HG03521 (cell line): ENCODE results near the gene LRCOL1.
"Not testable (repeated sequence)": the region's sequence is repeated elsewhere in the genome, so short reads cannot be mapped to it uniquely, and the experiment has no call there.

Source experiments
- ATAC-seq: cut with Tn5 transposase; IDR thresholded peaks from one replicate; pipeline ENCODE4 v1.9.1; 2021; ENCODE audit warnings: mild to moderate bottlenecking, moderate library complexity; ENCODE audit not compliant: unreplicated experiment

LRCOL1 gene

DNA sequence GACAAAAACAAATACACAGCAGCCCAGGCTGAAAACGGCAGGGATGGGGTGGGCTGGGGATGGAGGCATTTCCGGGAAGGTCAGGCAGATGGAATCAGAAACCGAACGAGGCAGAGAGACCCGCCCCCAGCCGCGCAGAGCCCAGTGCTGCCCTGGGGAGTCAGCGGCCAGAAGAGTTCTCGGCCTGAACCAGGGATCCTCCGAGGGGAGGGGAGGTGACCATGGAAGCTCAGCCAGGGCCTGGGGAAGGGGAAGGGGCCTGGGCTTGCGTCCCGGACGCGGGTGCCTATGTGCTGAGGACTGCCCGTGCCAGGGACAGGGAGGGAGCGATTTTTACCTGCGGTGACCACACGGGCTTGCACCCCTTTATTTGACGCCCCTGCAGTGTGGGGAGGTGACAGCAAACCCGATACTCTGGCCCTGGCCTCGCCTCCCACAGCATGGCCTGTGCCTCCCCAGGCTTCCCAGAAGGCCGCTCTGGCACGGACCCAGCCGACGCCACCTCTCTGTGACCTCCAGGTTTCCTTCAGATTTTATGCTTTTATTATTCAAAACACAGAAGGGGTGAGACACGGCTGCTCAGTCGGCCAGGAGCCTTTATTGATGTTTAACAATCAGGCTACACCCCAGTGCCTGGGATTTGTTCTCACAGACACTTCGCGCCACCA lies 7.7 kb downstream of the LRCOL1 start:
- no peak for ATAC-seq

DNA sequence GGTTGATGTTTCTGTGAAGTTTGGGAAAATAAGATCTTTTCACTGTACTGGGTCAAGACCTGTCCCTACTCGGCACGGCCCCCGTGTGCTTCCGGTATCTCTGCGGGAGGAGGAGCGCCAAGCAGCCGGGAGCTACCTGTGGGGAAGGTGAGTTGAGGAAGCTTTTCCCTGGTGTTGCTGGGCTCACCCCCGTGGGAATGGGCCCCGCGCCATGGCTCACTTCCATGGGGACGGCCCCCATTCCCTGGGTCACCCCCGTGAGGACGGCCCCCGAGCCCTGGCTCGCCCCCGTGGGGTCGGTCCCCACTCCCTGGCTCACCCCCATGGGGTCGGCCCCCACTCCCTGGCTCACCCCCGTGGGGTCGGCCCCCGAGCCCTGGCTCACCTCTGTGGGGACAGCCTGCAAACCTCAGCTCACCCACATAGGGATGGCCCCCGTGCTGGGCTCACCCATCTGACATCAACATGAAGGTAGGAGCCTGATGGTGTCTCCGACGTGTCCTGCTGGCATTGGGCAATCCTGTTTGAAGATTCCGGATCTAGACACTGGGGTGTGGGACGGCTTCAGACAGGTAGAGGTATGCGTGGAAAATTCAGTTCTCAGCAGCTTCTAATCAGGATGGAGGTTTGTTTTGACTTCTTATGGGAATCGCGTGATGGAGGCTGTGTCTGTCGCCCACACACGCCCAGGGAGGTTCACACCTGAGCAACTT lies 9.1 kb downstream of the LRCOL1 start:
- no peak for ATAC-seq

DNA sequence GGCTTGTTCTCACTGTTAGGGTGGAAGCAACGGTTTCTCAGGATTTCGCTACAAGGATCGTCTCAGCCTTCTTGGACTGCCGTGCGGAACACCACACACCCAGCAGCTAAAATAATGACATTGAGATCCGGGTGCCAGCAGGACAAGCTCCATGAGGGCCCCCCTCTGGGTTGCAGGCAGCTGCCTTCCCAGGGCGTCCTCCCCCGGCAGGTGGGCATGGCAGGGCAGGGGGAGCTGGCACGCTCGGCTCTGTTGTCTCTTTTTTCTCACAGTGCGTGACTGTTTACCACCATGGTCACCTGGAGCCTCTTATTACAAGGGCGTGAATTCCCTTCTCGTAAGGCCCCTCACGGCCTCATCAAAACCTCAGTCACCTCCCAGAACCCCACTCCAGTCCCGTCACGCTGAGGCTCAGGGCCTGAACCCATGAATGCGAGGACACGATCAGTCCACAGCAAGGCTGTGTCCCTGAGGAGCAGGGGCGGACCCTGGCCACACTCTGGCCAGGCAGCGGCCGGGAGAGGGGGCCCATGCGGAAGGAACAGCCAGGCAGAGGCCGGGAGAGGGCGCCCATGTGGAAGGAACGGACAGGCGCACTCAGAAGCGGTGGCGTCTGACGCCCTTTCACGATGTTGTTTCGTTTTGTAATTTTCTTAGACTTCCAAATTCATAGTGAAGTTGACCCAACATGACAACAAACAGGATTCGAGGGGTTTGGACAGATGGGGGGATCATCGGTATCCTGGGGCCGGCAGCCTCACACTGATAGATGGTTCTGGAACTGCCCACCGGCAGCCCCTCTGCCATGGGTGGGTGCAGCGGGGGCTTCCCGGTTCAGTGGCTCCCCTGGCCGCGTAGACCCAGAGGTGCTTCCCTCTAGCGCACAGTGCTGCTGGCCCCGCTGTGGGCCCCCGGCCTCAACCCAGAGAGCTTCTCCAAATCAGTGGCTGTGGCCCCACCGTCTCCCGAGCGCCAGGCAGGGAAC lies 10.0 kb downstream of the LRCOL1 start:
- no peak for ATAC-seq

DNA sequence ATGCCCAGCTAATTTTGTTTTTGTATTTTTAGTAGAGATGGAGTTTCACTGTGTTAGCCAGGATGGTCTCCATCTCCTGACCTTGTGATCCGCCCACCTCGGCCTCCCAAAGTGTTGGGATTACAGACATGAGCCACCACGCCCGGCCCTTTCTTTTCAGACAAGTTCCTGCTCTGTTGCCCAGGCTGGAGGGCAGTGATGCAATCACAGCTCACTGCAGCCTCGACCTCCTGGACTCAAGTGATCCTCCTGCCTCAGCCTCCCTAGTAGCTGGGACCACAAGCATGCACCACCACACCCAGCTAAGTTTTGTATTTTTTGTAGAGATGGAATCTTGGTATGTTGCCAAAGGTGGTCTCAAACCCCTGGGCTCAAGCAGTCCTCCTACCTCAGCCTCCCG lies 10.9 kb downstream of the LRCOL1 start:
- ATAC-seq: not testable (repeated sequence)

DNA sequence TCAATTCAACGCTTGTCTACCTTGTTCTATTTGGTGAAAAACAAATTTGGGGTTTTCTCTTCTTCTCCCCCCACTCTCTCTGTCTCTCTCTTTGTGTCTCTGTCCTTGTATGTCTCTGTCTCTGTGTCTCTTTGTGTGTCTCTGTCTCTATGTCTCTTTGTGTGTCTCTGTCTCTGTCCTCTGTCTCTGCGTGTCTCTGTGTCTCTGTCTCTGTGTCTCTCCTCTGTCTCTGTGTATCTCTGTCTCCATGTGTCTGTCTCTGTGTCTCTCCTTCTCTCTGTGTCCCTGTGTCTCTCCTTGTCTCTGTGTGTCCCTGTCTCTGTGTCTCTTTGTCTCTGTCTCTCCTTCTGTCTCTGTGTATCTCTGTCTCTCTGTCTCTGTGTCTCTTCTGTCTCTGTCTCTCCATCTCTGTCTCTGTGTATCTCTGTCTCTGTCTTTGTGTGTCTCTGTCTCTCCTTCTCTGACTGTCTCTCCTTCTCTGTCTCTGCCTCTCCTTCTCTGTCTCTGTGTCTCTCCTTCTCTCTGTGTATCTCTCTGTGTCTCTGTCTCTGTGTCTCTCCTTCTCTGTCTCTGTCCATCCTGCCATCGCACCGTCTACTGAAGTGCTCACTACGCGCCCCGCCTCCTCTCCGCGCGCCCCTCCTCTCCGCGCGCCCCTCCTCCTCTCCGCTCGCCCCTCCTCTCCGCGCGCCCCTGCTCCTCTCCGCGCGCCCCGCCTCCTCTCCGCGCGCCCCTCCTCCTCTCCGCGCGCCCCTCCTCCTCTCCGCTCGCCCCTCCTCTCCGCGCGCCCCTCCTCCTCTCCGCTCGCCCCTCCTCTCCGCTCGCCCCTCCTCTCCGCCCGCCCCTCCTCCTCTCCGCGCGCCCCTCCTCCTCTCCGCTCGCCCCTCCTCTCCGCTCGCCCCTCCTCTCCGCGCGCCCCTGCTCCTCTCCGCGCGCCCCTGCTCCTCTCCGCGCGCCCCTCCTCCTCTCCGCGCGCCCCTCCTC lies 12.8 kb downstream of the LRCOL1 start:
- no peak for ATAC-seq

DNA sequence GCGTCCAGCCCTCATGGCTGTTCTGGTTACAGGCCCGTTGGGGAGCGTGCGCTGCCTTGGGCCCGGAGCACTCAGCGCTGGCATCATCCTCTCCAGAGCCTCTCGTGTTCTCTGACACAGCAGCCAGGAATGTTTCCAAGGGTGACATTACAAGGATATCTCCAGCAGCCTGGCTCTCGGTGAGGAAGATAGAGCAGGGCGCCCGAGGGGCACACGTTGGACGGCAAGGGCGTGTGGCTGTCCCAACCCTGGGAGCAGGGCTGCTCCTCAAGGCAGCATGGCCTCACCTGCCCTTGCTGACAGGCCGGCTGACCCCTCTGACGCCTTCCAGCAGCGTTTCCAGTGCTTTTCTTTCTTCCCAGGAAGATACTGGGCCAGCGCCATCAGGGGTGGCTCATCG lies 14.4 kb downstream of the LRCOL1 start:
- ATAC-seq: no peak

DNA sequence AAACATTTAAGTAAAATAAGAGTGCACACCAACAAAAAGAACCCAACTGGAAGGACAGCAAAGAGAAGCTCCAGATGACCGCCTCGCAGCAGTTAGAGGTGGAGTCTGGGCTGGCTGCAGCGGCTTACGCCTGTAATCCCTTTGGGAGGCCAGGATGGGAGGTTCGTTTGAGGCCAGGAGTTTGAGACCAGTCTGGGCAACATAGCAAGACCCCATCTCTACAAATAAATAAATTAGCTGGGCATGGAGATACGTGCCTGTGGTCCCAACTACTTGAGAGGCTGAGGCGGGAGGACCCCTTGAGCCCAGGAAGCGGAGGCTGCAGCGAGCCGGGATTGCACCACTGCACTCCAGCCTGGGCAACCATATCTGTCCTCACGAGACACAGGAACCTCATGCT lies 15.2 kb downstream of the LRCOL1 start:
- no peak for ATAC-seq

DNA sequence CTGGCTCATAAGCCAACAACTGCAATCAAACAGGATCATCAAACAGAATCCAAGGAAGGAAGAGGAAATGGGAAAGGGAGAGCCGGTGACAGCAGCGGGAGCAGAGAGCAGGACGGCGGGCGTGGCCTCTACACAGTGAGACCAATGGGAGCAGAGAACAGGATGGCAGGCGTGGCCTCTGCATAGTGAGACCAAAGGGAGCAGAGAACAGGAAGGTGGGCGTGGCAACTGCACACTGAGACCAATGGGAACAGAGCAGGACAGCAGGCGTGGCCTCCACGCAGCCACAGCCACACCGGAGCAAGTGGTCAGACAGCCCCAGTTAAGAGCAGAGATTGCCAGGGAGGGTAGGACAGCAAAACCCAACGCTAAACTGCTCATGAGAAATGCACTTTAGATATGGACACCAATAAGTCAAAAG lies 16.4 kb downstream of the LRCOL1 start:
- no peak for ATAC-seq

DNA sequence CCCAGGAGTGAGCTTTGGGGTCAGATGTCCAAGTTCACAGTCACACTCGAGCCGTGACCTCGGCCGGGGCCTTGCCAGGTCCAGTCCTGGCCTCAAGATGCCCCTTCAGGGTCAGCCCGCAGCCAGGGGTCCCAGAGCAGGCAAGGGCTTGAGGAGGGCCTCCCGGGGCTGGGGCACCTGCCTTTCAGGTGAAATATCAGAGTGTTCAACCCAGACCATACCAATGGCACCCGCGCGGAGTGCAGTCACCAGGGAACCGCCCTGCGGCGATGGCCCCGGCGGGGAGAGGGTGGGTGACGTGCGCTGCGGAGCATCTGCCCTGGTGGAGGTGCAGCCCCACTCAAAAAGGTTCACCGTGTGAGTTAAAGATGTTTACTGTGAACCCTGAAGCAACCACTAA lies 16.9 kb downstream of the LRCOL1 start:
- no peak for ATAC-seq

DNA sequence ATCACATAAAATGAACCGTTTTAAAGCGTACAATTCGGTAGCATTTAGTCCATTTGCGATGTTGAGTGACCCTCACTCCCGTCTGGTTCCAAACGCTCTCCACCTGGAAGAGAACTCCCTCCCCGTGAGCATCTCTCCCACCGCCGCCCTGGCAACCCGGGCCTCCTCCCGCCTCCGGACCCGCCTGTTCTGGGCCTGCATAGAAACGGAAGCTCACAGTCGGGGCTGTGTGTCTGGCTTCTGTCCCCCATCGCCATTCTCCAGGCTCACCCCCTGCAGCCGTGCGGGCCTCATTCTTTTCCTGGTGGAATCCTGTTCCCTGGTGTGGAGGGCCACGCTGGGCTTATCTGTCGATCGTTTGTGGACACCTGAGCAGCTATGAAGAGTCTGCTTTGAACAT lies 17.3 kb downstream of the LRCOL1 start:
- no peak for ATAC-seq

DNA sequence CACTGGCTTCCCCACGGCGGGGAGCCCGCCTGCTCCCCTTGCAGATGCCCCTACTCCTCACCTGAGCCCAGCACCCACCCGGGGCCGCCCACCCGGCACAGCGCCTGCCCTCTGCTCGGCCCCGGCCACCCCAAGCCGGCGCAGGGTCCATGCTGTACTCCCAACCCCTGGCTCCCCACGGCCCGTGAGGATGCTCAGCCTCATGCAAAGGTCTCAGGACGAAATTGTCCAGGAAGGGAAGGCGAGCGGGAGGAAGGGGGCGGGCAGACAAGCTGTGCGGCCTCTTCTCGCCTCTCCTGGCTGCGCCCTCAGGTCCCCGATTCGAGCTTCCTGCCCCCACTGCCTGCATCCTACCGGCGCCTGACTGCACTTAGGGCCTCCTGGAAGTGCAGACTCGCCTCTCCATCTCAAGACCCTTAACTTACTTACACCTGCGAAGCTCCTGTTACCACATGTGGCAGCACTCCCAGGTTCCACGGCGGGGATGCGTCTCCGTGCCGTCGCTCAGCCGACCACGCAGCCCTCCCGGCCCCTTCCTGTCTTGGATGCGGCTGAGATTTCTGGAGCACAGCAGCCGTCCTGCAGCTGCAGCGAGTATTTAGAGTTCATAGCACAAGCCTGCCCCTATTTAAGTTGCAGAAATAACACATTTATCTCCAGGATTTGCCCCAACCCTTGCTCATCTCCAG lies 18.0 kb downstream of the LRCOL1 start:
- ATAC-seq: no peak

DNA sequence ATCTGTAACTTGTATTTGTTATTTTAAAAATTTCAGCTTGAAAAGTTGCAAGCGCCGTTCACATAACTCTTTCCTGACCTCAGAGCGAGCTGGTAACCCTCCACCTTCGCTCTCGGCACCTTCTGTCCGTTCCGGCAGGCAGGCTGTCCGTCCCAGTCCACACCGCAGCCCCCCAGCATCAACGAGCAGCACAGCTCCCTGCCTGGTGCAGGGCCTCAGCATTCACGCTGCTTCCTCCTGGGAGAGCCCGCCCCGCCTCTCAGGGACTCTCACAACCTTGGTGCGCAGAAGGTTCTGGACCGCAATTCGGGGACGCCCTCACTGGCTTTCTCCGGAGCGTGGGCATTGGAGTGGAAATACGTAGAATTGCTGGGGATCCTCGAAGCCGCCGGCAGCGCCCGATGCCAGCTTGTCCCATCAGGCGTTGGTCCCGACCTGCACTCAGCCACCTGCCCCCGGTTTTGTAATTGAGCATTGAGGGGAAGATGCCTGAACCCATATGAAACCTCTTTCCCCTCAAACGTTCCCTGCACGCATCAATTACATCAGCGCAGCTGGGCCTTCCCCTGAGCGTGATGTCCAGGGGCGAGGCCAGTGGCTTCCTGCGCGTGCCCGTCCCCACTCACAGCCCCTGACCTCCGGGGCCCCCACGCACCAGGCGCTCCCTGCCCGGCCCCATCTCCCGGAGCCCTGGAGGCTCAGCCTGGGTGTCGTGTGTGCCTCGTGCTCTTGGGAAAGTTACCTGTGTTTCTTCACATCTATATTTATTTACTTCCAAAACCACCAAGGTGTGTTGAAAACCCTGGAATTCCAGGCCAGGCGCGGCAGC lies 19.1 kb downstream of the LRCOL1 start:
- ATAC-seq: no peak

DNA sequence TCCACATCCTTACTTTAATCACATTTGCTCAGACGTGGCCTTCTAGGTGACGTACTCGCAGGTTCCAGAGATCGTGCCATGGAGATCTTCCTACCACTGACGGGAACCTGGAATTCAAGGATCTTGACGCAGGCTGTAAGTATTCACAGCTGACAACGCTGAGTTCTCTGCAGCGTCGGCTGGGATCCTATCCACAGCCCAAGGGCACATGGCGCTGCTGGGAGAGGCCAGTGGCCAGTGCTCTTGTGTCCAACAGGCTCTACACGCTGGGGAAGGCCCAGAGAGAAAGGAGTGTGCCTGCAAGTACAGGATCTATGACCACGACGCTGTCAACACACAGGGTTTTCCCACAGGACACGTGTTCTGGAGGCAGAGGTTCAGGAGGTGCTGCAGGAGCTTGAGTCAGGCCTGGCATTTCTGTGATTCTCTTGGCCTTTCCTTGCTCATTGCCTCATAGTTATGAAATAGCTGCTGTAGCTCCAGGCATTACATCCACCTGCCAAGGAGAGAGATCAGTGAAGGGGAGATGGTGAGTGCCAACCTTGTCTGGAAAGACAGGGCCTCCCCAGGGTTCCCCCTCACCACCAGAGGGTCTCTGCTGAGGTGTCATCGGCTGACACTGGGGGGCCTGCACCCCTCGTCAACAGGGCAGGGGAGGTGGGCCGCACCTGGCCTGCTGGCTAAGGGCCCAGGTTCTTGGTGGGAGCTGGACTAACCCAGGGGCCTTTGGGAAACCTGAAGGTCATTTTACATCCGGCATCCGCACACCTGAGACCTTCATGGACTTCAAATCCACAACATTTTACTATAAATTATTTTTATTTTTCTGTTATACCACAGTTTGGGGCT lies 21.3 kb downstream of the LRCOL1 start:
- ATAC-seq: no peak

DNA sequence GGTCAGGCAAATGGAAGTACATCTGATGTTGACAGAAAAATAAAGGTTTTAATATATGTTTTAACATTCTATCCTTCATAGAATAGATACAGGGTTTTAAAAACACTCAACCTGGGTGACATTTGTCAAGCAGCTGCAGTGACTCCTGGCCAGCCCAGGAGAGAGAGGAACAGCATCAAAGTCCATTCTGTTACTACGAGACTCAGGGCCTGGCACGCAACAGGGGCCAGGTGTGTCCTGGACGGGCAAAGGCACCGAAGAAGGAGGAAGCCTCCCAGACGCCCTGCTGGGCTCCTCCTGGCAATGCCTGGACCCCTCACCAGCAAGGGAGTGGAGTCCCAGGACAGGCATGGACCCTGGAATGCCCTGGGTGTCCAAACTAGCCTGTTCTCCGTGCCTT lies 22.1 kb downstream of the LRCOL1 start:
- no peak for ATAC-seq

DNA sequence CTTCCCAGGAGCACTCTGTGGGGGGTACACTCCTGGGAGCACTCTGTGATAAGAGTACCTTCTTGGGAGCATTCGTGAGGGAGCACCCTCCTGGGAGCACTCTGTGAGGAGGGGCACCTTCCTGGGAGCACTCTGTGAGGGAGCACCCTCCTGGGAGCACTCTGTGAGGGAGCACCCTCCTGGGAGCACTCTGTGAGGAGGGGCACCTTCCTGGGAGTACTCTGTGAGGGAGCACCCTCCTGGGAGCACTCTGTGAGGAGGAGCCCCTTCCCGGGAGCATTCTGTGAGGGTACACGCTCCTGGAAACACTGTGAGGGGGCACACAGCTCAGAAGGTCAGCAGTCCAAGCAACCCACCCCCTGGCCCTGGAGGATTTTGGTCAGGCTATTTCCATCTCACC lies 22.6 kb downstream of the LRCOL1 start:
- ATAC-seq: no peak

DNA sequence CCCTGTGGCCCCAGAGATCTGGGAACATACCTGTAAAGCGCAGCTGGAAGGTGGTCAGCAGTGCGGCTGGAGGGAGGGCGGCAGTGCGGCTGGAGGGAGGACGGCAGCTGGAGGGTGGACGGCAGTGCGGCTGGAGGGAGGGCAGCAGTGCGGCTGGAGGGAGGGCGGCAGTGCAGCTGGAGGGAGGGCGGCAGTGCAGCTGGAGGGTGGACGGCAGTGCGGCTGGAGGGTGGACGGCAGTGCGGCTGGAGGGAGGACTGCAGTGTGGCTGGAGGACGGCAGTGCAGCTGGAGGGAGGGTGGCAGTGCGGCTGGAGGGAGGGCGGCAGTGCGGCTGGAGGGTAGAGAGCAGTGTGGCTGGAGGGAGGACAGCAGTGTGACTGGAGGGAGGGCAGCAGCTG lies 23.5 kb downstream of the LRCOL1 start:
- no peak for ATAC-seq

DNA sequence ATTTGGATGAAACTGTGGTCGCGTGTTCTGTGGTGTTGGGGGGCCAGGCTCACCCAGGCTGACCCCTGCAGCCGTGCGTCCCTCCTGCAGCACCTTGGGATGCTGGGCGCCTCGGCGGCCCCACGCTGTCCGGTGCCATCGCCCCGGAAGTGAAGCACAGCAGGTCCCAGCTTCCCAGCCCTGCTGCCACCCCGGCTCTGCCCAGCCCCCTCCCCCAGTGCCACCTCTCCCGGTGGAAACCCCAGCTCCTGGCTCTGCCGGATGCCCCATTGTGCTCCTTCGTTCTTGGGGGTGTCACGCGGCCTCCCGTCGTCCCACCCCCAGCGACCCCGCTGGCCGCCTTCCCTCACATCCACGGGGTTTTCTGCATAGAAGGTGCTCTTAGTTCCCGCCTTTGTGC lies 25.2 kb downstream of the LRCOL1 start:
- ATAC-seq: no peak

DNA sequence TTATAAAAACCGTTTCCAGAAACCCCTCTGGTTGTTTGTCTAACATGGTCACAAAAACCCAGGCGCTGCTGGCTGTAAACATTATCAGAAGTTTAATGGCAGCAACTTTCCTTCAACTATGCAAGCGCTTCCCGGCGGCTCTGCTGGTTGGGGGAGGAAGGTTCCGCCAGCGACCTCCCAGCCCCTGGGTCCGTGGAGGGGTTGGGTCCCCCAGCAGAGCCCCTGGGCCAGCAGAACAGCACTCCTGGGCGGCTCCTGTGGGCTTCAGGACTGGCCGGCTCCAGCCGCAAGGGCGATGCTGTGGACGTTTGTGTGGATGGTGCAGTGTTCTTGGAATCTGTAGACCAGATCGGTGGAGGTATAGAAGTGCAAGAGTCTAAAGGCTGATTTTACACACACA lies 26.0 kb downstream of the LRCOL1 start:
- ATAC-seq: no peak
